SKM-1 treated with dmso at 0.1 percent for 144 hours (cell line): ENCODE measurements around the gene NADK.

ENCODE experiments used
- DNase-seq: peaks from one replicate; lab custom pipeline; 2025; ENCODE audit not compliant: unreplicated experiment; lab: John Stamatoyannopoulos, UW

NADK gene

GRCh38 chr1:1764876-1765470 is 13.3 kb downstream of the NADK start:
- DNase-seq, result peak; percentile 87

DNA sequence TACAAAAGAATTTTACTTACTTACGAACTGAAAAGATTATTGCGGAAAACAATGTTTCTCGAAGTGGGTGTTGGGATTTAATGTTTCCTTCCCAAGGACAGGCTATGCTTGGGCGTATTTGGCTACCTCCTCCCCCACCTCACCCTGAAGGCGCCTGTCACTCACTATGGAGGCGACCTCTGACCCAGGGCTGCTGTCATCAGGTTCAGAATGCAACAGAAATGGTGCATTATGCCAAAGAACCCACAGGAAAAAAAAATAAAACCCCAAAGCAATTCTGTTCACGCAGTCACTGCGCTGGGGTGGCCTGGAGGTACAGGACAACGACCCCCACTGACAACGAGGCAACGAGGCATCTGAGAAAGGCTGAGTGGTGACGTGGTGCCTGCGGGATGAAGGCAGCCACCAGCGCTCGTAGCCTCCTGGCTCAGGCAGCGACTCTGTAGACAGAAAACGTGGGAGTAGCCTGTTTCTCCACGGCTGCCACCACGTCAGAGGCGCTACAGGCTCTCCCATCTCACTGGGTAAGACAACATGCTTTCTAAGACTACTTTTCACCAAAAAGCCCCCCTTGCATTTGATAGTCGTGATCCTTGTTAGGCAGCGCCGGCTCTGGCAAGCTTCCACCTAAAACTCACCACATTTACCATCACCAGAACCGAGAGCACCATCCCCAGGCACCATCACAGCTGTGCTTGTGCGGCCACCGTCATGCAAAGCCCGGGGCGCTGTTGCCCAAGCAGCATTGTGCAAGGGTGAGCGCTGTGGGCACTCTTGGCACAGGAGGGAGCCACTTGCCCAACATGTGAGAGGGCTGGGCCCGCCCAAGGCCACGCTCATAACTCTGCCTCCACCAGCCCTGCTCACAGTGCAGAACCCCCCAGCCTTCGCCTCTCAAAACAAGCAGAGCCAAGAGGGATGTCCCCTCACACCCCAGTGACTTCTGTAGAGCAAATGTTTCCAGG is 14.3 kb downstream of the NADK start:
- peak; percentile 90 for DNase-seq

GRCh38 chr1:1761504-1762376 is 16.5 kb downstream of the NADK start:
- DNase-seq, result no peak

DNA sequence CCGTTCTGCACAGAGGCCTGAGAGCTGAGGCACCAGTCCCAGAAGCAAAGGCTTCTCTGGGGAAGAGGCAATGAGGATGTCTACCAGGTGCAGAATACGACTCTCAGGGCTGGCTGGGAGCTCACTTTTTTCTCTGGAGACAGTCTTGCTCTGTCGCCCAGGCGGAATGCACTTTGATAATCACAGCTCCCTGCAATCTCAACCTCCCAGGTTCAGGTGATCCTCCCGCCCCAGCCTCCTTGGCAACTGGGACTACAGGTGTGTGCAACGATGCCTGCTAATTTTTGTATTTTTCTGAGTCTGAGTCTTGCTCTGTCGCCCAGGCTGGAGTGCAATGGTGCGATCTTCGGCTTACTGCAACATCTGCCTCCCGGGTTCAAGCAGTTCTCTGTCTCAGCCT is 17.6 kb downstream of the NADK start:
- no peak for DNase-seq

- DNase-seq, result no peak
These were observed 18.0 kb downstream of the NADK start for GRCh38 chr1:1760345-1760650.

GRCh38 chr1:1759456-1760344 is 18.6 kb downstream of the NADK start:
- no peak for DNase-seq

- DNase-seq, result no peak
These were observed 19.4 kb downstream of the NADK start for GRCh38 chr1:1758692-1759455.

GRCh38 chr1:1758059-1758621 is 20.1 kb downstream of the NADK start:
- DNase-seq, result no peak

- DNase-seq, result no peak
These were observed 20.7 kb downstream of the NADK start for GRCh38 chr1:1757422-1758058.

GRCh38 chr1:1756661-1757421 is 21.4 kb downstream of the NADK start:
- no peak for DNase-seq

DNA sequence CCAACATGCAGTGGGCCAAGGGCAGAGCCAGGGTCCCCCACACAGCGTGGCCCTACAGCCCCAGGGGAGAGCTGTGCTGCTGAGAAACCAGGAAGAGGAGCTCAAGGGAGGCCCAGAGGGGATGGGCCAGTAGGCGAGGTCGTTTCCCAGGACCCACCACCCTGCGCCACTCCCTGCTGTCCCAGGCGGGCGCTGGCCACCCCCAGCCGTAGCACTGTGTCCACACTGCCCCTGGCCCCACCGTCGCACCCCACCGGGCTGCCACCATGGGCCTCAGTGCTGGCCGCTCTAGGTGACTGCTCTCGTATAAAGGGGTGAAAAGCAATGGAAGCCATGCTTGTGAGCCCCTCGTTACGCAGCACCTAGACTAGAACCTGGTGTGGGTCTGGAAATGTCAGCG is 22.4 kb downstream of the NADK start:
- no peak for DNase-seq

- DNase-seq, result no peak
These were observed 22.8 kb downstream of the NADK start for GRCh38 chr1:1755426-1755825.

DNA sequence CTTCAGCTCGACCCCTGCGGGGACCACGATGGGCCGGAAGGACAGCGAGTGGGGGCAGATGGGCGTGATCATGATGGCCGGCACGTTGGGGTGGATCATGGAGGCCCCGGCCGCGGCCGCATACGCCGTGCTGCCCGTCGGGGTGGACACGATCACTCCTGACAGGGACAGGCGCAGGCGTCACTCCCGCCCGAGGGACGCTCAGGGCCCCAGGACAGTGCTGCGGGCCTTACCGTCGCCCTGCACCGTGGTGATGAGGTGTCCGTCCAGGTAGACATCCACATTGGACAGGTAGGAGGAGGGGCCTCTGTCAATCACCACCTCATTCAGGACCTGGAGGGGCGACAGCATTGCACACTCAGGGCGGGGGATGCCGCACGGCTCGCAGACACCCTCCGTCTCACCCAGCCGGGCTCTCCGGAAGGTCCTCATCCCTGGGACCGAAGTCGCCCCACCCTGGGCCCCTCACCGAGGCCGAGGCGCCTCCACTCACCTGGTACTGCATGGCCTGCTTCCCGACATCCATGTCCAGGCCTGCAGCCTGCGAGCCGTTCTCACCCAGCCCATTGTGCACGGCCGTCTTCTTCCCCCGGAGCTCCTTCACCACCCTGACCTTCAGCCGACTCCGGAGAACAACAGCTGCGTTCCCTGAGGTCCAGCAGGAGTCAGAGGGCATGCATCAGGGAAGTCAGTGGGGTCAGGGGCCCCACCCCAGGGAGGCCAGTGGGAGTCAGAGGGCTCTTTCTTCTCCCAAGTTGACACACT is 24.0 kb downstream of the NADK start:
- DNase-seq, result no peak

- DNase-seq, result no peak
These were observed 24.7 kb downstream of the NADK start for GRCh38 chr1:1753607-1754005.

GRCh38 chr1:1752636-1753606 is 25.3 kb downstream of the NADK start:
- DNase-seq, result no peak

GRCh38 chr1:1752190-1752589 is 26.1 kb downstream of the NADK start:
- DNase-seq, result no peak
